GM08714 (cell line): ENCODE results near the gene PCSK7.
A peak's percentile ranks its signal among the peaks of the same experiment; 100 is the strongest.

ENCODE experiments used
- H3K4me3 ChIP-seq: fragments of 200-500 bp; sonication (Bioruptor generic); 2 replicates; pipeline ENCODE4 v1.5.1; 2014; ENCODE audit warnings: mild to moderate bottlenecking, low read length, inconsistent platforms
- ZNF274 ChIP-seq: IDR thresholded peaks from 2 replicates; pipeline ENCODE4 v1.6.1; 2012; ENCODE audit warnings: mild to moderate bottlenecking, low read depth, low read length

The PCSK7 gene

DNA sequence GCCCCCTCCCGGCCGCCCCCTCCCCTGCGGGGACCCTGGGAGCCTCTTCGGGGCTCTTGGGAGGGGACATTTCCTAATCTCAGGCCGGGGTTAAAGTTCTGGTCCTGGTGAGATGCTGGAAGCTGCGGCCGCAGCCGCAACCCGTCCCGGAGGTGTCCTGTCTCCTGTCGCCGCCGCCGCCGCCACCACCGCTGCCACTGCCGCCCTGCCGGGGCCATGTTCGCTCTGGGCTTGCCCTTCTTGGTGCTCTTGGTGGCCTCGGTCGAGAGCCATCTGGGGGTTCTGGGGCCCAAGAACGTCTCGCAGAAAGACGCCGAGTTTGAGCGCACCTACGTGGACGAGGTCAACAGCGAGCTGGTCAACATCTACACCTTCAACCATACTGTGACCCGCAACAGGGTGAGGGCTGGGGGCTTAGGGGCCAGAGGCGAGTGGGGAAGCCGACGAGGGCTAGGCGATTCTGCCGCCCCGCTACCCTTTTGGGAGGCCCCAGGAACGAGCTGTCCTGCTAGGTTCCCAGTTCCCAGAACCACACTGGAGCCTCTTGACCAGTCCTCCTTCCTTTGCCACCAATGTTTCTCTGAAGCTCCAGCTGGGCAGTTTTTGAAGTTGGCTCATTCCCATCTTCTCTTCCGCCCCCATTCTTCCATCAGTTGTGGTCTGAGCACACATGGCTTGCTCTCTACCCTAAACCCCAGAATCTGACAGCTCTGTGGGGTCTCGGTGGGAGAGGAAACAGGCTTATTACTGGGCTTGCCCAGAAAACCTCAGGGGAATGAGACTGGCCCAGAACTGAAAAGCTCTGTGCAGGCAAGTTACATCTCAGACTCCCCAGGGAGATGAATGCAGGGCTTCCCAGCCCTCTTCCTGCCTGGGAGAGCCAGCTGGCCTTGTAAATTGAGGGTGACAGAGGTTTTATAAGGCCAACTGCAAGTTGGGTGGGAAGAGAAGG, 52.5 kb downstream of the PCSK7 start:
- H3K4me3 ChIP-seq: peak overlapping the region; percentile 83

GRCh38 chr11:117178210-117179034, 53.5 kb downstream of the PCSK7 start, which contains the start of gene SIDT2:
Gene SIDT2 (plus strand): TSS chr11:117178743. CDS start chr11:117179264, 521 bp downstream.
- H3K4me3 ChIP-seq: peak within 1 kb of the TSS; percentile 83
- TF ChIP-seq ZNF274: no peak

More for the DNA sequence above, 52.5 kb downstream of the PCSK7 start:
- no peak for TF ChIP-seq ZNF274

DNA sequence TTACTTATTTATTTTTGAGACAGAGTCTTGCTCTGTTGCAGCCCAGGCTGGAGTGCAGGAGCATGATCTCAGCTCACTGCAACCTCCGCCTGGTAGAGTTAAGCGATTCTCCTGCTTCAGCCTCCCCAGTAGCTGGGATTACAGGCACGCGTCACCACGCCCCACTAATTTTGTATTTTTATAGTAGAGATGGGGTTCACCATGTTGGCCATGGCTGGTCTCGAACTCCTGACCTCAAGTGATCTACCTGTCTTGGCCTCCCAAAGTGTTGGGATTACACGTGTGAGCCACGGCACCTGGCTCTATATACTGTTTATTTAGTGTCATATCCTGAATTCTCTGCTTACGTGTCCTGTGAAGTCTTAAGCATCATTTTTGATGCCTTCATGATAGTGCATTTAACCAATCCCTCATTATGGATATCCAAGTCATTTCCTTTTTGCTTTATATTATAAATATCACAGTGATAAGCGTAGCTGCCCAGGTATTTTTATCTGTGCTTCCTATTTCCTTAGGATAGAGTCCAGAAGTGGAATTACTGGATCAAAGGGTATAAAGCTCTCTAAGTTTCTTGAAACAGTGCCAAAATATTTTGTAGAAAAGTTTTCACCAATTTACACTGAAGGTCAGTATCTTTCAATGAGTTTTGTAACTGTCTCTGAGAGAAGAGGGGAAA, 54.2 kb downstream of the PCSK7 start:
- no peak for TF ChIP-seq ZNF274
- peak overlapping the region; percentile 41; the same call in 1 of the 2 replicates for H3K4me3 ChIP-seq

DNA sequence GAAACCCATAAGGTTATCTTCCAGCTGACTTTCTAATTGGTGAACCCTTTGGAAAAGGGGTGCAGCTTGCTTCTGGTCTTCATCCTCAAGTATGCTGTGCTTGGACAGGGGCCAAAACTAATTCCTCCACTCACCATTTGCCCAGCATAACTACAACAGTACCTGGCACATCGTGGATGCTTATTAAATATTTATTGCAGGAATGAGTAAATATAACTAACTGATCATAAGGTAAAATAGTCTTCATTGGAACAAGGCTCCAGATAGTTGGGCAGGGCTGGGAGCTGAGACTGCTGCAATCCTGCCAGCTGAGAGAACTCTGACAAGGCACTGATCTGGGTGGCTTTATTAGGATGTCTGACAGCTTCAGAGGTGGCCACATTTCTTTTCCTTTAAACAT, 55.7 kb downstream of the PCSK7 start:
- TF ChIP-seq ZNF274: no peak
- no peak overlapping the region for H3K4me3 ChIP-seq

- TF ChIP-seq ZNF274: no peak
- H3K4me3 ChIP-seq: no peak overlapping the region
Observed at GRCh38 chr11:117175781-117176180, 56.1 kb downstream of the PCSK7 start.

DNA sequence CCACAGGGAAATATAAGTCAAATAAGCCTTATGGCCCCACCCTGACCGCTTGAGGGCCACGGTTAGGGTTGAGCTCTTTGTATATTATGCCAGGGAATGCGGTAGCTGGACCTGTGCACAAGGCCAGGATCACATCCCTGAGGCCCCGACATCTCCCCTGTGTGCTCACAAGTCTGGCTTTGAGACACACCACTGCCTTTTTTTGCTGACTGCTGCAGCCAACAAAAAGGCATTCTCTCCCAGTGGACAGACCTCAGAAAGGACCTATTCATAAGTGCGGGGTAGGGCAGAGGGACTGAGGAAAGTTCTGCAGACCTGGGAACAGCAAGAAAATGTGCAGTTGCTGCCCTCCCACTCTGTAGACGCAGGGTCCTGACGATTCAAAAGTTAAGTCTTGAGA, 56.8 kb downstream of the PCSK7 start:
- no peak overlapping the region for H3K4me3 ChIP-seq
- no peak for TF ChIP-seq ZNF274

GRCh38 chr11:117172724-117173421, 59.0 kb downstream of the PCSK7 start:
- H3K4me3 ChIP-seq: no peak overlapping the region
- no peak for TF ChIP-seq ZNF274

GRCh38 chr11:117171404-117172061, 60.3 kb downstream of the PCSK7 start:
- no peak for TF ChIP-seq ZNF274
- no peak overlapping the region for H3K4me3 ChIP-seq

- no peak for TF ChIP-seq ZNF274
- no peak overlapping the region for H3K4me3 ChIP-seq
Observed at GRCh38 chr11:117171007-117171403, 60.9 kb downstream of the PCSK7 start.

GRCh38 chr11:117170210-117170609, 61.7 kb downstream of the PCSK7 start:
- H3K4me3 ChIP-seq: no peak overlapping the region

GRCh38 chr11:117169736-117170135, 62.1 kb downstream of the PCSK7 start:
- TF ChIP-seq ZNF274: no peak
- no peak overlapping the region for H3K4me3 ChIP-seq

More at GRCh38 chr11:117170210-117170609, 61.7 kb downstream of the PCSK7 start:
- no peak for TF ChIP-seq ZNF274

DNA sequence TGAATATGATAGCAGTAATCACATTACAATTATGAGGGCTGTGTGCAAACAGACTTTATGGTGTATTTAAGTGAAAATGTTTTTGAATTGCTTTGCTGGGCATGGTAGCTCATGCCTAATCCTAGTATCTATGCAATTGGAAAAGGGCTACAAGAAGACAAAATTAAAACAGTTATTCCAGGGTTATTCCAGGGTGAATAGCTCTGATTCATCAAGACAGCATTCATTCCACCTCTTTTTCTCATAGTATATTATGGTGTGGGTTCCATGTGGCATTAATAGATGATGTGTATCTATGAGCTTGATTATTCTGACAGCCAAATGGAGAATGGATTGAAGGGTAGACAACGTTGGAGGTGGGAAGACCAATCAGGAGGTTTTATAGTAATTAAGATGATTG, 65.4 kb downstream of the PCSK7 start:
- TF ChIP-seq ZNF274: no peak
- H3K4me3 ChIP-seq: no peak overlapping the region

GRCh38 chr11:117160826-117161225, 71.0 kb downstream of the PCSK7 start:
- TF ChIP-seq ZNF274: no peak
- no peak overlapping the region for H3K4me3 ChIP-seq

- H3K4me3 ChIP-seq: no peak overlapping the region
- TF ChIP-seq ZNF274: no peak
Observed at GRCh38 chr11:117159892-117160291, 72.0 kb downstream of the PCSK7 start.
